ENCODE results near the gene KCNK10. TPM values are rescaled to one million over a fixed set of nuclear protein-coding genes. Genes with fewer than 3 reads are reported as not detected.

KCNK10 gene
- total RNA-seq: not detected in 2 replicates

GRCh38 chr14:88323086-88323522 is at the start of gene KCNK10:
TSS of gene KCNK10 (minus strand) at chr14:88323269. CDS start at chr14:88322798, 471 bp downstream.

Other genes with a start within 250 kb of the KCNK10 start
- 13.9 and 15.9 TPM in 2 replicates for gene SPATA7, start 62.4 kb upstream of the KCNK10 start, total RNA-seq
- 5.1 and 7.2 TPM in 2 replicates for gene PTPN21, start 231.7 kb upstream of the KCNK10 start, total RNA-seq
- 46.5 and 49.4 TPM in 2 replicates for gene ZC3H14, start 239.8 kb upstream of the KCNK10 start, total RNA-seq